H1 (cell line): ENCODE data around the gene IDUA.

ENCODE experiments used
- BRCA1 ChIP-seq: IDR thresholded peaks from 2 replicates; pipeline ENCODE4 v1.6.1; 2012; ENCODE audit warnings: low read depth, low read length, improper control_type of control experiment
- CHD1 ChIP-seq: IDR thresholded peaks from 2 replicates; pipeline ENCODE4 v1.6.1; 2012; ENCODE audit warnings: low read depth, low read length, improper control_type of control experiment
- EGR1 ChIP-seq: IDR thresholded peaks from 2 replicates; pipeline ENCODE4 v1.6.1; 2011; ENCODE audit warnings: low read depth, low read length, borderline replicate concordance
- EZH2 ChIP-seq: fragments of 200-600 bp; sonication (generic); IDR thresholded peaks from 2 replicates; pipeline ENCODE4 v1.7.1; 2012; ENCODE audit warnings: low read depth, mild to moderate bottlenecking, moderate library complexity, low read length, inconsistent platforms; ENCODE audit not compliant: severe bottlenecking
- PHF8 ChIP-seq: fragments of 200-600 bp; sonication (generic); conservative IDR thresholded peaks from 2 replicates; pipeline ENCODE4 v1.7.1; 2012; ENCODE audit warnings: low read depth, mild to moderate bottlenecking, inconsistent platforms, low read length, moderate library complexity
- POLR2A ChIP-seq, 2 experiments: IDR thresholded peaks; 1 replicate in 1 of 2; 2 replicates in 1 of 2; pipeline ENCODE4 v1.6.1; 2011; ENCODE audit warnings: low read depth in 2 of 2, low read length in 2 of 2, mild to moderate bottlenecking in 2 of 2; ENCODE audit errors: control extremely low read depth in 1 of 2
- RAD21 ChIP-seq, 2 experiments: IDR thresholded peaks in 1 of 2; conservative IDR thresholded peaks in 1 of 2; 2 replicates each; pipeline ENCODE4 v1.6.1; 2011; ENCODE audit warnings: low read depth in 2 of 2, low read length in 2 of 2, improper control_type of control experiment in 1 of 2, inconsistent platforms in 1 of 2, mild to moderate bottlenecking in 1 of 2, moderate library complexity in 1 of 2
- SIN3A ChIP-seq, 2 experiments: IDR thresholded peaks in 1 of 2; conservative IDR thresholded peaks in 1 of 2; 2 replicates each; pipeline ENCODE4 v1.6.1; 2011 to 2012; ENCODE audit warnings: low read length in 2 of 2, improper control_type of control experiment in 1 of 2, low read depth in 1 of 2, mild to moderate bottlenecking in 1 of 2
- SIRT6 ChIP-seq: IDR thresholded peaks from one replicate; pipeline ENCODE4 v1.7.1; 2012; ENCODE audit warnings: low read length, inconsistent platforms
- SP1 ChIP-seq: IDR thresholded peaks from 2 replicates; pipeline ENCODE4 v1.6.1; 2011; ENCODE audit warnings: low read depth, low read length
- TCF12 ChIP-seq: IDR thresholded peaks from 2 replicates; pipeline ENCODE4 v1.6.1; 2011; ENCODE audit warnings: low read depth, mild to moderate bottlenecking, low read length
- TF ChIP-seq, protein P1 (sequence below), 3 experiments: IDR thresholded peaks; 1 replicate in 2 of 3; 2 replicates in 1 of 3; pipeline versions ENCODE4 v1.5.1 to v1.6.1; 2011; ENCODE audit warnings: low read length in 3 of 3, mild to moderate bottlenecking in 3 of 3, inconsistent platforms in 2 of 3, low read depth in 1 of 3, moderate library complexity in 1 of 3; ENCODE audit not compliant: insufficient read depth in 1 of 3; ENCODE audit errors: control extremely low read depth in 1 of 3

DNA sequence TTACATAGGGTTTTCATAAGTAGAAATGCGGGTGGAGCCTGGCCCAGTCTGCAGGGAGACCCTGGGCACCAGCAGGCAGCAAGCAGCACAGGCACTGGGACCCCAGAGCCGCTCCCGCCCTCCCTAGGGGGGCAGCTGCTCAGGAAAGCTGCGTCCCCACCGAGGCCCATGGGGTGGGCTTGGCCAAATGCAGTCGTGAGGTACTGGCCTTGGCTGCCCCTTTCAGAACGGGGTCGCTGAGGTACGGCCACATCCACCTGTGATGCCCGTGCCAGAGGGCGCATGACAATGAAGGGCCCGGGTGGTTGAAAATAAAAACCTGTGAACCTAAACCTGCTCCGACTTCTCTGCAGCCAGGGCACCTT, 37.9 kb upstream of the IDUA start:
- TF ChIP-seq, protein P1, sequence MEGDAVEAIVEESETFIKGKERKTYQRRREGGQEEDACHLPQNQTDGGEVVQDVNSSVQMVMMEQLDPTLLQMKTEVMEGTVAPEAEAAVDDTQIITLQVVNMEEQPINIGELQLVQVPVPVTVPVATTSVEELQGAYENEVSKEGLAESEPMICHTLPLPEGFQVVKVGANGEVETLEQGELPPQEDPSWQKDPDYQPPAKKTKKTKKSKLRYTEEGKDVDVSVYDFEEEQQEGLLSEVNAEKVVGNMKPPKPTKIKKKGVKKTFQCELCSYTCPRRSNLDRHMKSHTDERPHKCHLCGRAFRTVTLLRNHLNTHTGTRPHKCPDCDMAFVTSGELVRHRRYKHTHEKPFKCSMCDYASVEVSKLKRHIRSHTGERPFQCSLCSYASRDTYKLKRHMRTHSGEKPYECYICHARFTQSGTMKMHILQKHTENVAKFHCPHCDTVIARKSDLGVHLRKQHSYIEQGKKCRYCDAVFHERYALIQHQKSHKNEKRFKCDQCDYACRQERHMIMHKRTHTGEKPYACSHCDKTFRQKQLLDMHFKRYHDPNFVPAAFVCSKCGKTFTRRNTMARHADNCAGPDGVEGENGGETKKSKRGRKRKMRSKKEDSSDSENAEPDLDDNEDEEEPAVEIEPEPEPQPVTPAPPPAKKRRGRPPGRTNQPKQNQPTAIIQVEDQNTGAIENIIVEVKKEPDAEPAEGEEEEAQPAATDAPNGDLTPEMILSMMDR (IDR thresholded peaks at IDR 0.05; ENCODE audit: control extremely low read depth in 1 of 3, insufficient read depth in 1 of 3, low read depth in 1 of 3, low read length in 3 of 3): no peak
- TF ChIP-seq EGR1 (no peak), SP1 (no peak), EZH2 (no peak), SIRT6 (no peak), RAD21 (IDR thresholded peaks at IDR 0.05 in 1 of 2, conservative IDR thresholded peaks at IDR 0.05 in 1 of 2; ENCODE audit: low read depth in 2 of 2, low read length in 2 of 2) (no peak), POLR2A (IDR thresholded peaks at IDR 0.05; ENCODE audit: control extremely low read depth in 1 of 2, low read depth in 2 of 2, low read length in 2 of 2) (no peak), TCF12 (no peak), CHD1 (no peak), BRCA1 (no peak), SIN3A (conservative IDR thresholded peaks at IDR 0.05 in 1 of 2, IDR thresholded peaks at IDR 0.05 in 1 of 2; ENCODE audit: low read depth in 1 of 2, low read length in 2 of 2) (no peak), PHF8 (no peak)
